C4-2B (cell line): Measurements from ENCODE around the gene SORCS2.

Source experiments
- ZFX ChIP-seq: fragments of 450-650 bp; IDR thresholded peaks from 2 replicates; pipeline ENCODE4 v1.6.1; 2017
- TF ChIP-seq, protein P1 (sequence below): fragments of 450-650 bp; conservative IDR thresholded peaks from 2 replicates; pipeline ENCODE4 v1.5.1; 2017; ENCODE audit warnings: mild to moderate bottlenecking

DNA sequence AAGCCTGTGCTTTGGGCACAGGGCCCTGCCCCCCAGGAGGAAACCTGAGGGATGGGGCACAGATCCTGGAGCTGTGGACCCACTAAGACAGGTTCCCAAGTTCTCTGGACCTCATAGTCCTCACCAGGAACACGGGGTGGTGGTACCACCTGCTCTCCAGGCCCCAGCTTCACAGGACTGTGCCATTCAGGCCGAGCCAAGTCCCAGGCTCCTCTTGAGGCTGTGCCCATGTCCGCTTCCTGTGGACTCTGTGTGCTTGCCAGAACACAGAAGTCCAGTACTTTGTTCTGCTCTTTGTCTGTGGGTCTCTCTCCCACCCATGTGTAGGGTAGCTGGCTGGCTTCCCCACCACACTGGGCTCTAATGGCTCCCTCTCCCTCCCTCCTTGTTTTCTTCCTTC is 346.8 kb downstream of the SORCS2 start:
- TF ChIP-seq, protein P1, sequence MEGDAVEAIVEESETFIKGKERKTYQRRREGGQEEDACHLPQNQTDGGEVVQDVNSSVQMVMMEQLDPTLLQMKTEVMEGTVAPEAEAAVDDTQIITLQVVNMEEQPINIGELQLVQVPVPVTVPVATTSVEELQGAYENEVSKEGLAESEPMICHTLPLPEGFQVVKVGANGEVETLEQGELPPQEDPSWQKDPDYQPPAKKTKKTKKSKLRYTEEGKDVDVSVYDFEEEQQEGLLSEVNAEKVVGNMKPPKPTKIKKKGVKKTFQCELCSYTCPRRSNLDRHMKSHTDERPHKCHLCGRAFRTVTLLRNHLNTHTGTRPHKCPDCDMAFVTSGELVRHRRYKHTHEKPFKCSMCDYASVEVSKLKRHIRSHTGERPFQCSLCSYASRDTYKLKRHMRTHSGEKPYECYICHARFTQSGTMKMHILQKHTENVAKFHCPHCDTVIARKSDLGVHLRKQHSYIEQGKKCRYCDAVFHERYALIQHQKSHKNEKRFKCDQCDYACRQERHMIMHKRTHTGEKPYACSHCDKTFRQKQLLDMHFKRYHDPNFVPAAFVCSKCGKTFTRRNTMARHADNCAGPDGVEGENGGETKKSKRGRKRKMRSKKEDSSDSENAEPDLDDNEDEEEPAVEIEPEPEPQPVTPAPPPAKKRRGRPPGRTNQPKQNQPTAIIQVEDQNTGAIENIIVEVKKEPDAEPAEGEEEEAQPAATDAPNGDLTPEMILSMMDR, result no peak
- TF ChIP-seq ZFX, result no peak
